T-helper 1 cell (primary cell): ENCODE measurements around the gene CIROP.
A peak's percentile ranks its signal among the peaks of the same experiment; 100 is the strongest.
"Not testable (repeated sequence)": the region's sequence is repeated elsewhere in the genome, so short reads cannot be mapped to it uniquely, and the experiment has no call there.

ENCODE experiments used
- DNase-seq, 5 donors: peaks; one replicate each; pipeline ENCODE4 v3.0.0-alpha.2; 2012 to 2020

The CIROP gene

GRCh38 chr14:23112359-23113178 is 7.8 kb upstream of the CIROP start:
- no peak for DNase-seq

- DNase-seq, result no peak
These were observed 6.0 kb upstream of the CIROP start for GRCh38 chr14:23110579-23111365.

DNA sequence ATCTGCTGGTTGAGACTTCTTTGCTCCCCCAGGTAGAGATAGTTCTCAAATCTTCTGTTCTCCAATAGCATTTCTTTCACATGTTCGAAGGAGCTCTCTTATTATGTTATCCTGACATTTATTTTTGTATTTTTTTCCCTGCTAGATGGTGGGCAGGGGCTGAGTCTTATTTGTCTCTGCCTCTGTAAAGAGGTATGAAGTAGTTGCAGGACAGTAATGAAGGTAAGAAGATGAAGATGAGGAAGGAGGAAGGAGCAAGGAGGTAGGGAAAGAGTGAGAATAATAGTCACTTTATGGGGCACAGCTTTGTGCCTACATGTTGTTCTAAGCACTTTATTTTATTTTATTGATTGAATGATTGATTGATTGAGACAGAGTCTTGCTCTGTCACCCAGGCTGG is 5.0 kb upstream of the CIROP start:
- no peak for DNase-seq

- not testable (repeated sequence) for DNase-seq
These were observed 3.4 kb upstream of the CIROP start for GRCh38 chr14:23108169-23108568.

DNA sequence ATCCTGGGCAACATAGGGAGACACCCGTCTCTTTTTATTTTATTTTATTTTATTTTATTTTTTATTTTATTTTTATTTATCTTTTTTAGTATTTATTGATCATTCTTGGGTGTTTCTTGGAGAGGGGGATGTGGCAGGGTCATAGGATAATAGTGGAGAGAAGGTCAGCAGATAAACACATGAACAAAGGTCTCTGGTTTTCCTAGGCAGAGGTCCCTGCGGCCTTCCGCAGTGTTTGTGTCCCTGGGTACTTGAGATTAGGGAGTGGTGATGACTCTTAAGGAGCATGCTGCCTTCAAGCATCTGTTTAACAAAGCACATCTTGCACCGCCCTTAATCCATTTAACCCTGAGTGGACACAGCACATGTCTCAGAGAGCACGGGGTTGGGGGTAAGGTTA is 2.8 kb upstream of the CIROP start:
- not testable (repeated sequence) for DNase-seq

- no peak for DNase-seq
These were observed 1.9 kb upstream of the CIROP start for GRCh38 chr14:23106747-23107045.

DNA sequence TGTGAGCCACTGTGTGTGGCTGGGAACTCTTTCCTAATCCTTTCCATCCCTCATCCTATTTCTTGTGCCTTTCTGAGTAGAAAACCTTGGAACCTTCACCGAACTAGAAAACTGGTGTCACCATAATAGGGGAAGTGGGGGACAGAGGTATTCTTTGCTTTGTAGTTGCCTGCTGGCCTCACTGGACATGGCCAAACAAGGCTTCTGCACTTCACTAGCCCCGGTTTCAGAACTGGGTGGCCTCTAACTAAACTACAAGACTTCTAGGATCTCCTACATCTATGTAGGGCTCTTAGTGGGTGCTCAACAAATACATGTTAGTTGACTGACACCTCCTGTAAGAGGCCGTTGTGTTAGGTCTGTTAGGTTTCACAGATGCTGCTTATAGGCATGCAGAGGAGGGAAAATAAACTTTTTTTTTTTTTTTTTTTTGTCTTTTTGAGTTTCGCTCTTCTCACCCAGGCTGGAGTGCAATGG is 597 bp upstream of the CIROP start:
- no peak for DNase-seq

DNA sequence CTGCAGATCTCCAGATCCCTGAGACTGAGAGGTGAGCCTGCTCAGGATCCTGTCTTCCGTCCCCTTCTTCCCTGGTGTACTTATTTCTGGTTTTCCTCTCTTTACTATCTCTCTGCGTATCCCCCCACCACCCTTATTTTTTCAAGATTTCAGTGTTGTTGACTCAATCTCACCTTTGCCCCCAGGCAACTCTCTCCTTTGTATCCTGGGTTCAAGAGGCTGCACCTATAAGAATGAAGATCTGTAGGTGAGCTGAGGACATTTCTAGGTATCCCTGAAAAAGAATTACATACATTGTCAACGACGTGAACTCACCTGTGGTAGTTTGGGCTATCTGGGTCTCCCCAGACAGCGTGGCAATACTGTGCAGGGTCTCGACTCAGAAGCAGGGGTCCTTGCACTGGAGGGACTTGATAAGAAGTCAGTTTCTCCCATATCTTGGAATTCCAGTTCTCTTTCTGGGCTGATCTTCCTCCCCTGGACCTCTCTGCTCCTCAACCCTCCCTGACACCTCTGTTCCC is 659 bp downstream of the CIROP start:
- DNase-seq, result no peak

GRCh38 chr14:23103581-23103980 is 1.2 kb downstream of the CIROP start:
- no peak for DNase-seq

- DNase-seq, result no peak
These were observed 2.0 kb downstream of the CIROP start for GRCh38 chr14:23102801-23103200.

- no peak for DNase-seq
These were observed 2.7 kb downstream of the CIROP start for GRCh38 chr14:23101986-23102625.

DNA sequence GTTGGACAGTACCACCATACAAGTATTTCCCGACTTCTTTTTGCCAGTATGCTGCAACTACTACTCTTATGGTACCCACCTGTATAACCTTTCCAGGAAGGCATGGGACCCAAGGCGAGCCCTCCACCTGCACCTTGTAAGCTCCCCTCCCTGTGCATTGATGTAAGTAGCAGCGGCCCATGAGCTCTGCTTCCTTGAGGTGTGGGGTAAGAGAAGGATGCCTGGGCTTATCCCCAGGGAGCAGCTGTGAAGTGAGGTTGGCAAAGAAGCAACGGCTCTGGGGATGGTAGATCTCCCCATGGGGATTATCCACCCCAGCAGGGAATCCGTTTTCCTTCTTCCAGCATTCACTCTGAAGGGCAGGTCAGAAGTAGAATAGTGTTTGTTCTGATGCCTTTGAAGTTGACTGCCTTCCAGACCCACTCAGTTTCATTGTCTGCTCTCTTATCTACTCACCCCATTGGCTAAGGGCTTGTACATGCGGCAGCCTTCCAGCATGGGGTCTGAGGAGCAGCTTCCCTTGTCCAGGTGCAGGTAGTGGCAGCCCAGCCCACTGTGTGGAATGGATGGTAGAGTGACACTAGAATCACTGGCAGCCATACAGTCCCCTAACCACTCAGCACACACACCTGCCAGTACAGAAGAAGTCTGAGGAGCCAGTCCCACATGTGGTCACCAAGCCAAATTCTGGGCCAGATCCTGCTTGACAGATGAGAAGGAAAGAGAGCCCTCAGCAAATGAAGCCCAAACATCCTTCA is 3.4 kb downstream of the CIROP start:
- DNase-seq, result no peak

GRCh38 chr14:23099212-23099861 is 5.5 kb downstream of the CIROP start:
- no peak for DNase-seq

GRCh38 chr14:23097786-23098185 is 7.0 kb downstream of the CIROP start:
- DNase-seq, result no peak

DNA sequence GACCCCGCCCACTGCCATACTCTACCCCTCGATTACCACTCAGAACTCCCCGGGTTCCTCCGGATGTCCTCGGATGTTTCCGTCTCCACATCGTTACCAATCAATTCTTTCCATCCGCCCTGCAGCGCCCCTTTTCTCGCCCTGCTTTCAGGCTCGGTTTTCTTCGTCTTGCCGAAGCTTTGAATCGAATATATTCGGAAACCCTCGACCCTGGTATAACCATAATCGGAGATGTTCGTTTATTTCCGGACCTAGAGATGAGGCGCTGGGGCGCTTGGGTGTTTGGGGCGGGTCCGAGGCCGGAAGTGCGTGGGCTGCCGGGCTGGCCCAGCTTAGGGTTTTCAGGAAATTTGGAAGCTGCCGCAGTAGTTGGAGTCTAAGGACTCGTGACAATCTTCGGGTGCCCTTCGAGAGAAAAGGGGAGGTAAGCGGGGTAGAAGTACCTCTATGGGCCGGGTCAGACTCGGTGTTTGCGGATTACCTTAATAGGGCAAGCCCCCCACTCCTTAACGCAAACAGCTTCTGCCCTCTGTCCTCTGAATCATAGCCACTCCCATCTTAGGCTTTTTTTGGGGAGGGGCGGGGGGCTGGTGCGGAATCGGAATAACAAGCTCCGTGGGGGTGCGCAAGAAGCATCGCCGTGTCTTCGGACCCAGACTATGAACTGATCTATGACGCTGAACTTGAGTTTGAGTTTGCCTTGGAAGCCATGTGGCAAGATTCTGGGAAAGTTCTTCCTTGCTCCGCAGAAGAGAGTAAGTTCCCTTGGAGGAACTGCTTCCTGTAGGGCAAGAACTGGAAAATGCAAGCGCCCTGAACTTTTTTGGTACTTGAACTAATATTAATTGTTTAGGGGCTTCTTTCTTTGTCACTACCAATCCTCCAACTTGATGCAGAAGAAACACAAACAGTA is 9.3 kb downstream of the CIROP start, which contains the start of gene C14orf119:
C14orf119 (plus strand) TSS at position 310 of the 913 bp plus-strand sequence. CDS start 2,154 bp downstream, outside the sequence.
- peak; percentile 97 to 100 (median 99) for DNase-seq

GRCh38 chr14:23094666-23095195 is 10.1 kb downstream of the CIROP start, which contains the start of gene ACIN1:
TSS of gene ACIN1 (minus strand) at chr14:23095136. CDS start at chr14:23095112, 24 bp downstream.
- DNase-seq, result peak in 4 of 5 donors; percentile 53 to 75 (median 62)

- no peak for DNase-seq
These were observed 10.7 kb downstream of the CIROP start for GRCh38 chr14:23093991-23094665.

DNA sequence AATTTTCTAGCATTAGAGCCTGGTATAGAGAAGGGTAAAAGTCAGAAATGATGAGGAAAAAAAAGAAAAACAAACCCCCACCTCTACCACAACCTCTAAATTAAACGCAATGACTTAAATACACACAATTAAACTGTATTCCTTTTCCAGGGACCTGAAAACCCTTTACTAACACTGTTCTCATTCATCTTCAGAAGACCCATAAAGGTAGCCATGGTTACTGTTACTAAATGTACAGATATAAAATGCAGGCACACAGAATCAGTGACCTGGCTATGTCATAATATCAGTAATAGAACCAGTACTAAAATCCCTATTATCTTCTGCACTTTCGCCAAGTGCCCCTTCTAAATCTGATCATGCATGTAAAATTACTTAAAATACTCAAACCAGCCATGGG is 11.3 kb downstream of the CIROP start:
- DNase-seq, result no peak

- DNase-seq, result no peak
These were observed 11.7 kb downstream of the CIROP start for GRCh38 chr14:23093104-23093503.
